K562 (cell line): Measurements from ENCODE around the gene SLC45A3. TPM values are rescaled to one million over a fixed set of nuclear protein-coding genes. Genes with fewer than 3 reads are reported as not detected.

Source experiments
- ATF7 ChIP-seq: fragments of 450-650 bp; IDR thresholded peaks from 2 replicates; pipeline ENCODE4 v1.7.1; 2014; ENCODE audit warnings: mild to moderate bottlenecking, moderate library complexity
- CREB3 ChIP-seq: fragments of 450-650 bp; conservative IDR thresholded peaks from 2 replicates; pipeline ENCODE4 v1.6.1; 2016; ENCODE audit warnings: missing genetic modification characterization, low read depth, mild to moderate bottlenecking, missing compliant biosample characterization, moderate library complexity
- ELF4 ChIP-seq: fragments of 450-650 bp; formaldehyde crosslinking; IDR thresholded peaks from 2 replicates; pipeline ENCODE4 v1.4.0; 2022; ENCODE audit warnings: missing genetic modification characterization
- GTF2B ChIP-seq: IDR thresholded peaks from 2 replicates; pipeline ENCODE4 v1.6.1; 2011; ENCODE audit not compliant: insufficient read length; ENCODE audit errors: extremely low read depth
- KLF10 ChIP-seq: fragments of 250-450 bp; sonication (Bioruptor Pico); IDR thresholded peaks from 2 replicates; pipeline ENCODE4 v1.6.1; 2021; ENCODE audit warnings: matching md5 sums
- KLF6 ChIP-seq: fragments of 250-450 bp; sonication (Bioruptor Pico); IDR thresholded peaks from 2 replicates; pipeline ENCODE4 v1.4.0; 2020; ENCODE audit warnings: mild to moderate bottlenecking, moderate library complexity, borderline replicate concordance
- MEIS2 ChIP-seq: fragments of 450-650 bp; IDR thresholded peaks from 2 replicates; pipeline ENCODE4 v1.6.1; 2014; ENCODE audit warnings: mild to moderate bottlenecking; ENCODE audit not compliant: partially characterized antibody
- PATZ1 ChIP-seq: fragments of 250-450 bp; sonication (Bioruptor Pico); IDR thresholded peaks from 2 replicates; pipeline ENCODE4 v1.5.0; 2020; ENCODE audit warnings: mild to moderate bottlenecking, borderline replicate concordance
- SLC30A9 ChIP-seq: fragments of 250-450 bp; sonication (Bioruptor Pico); IDR thresholded peaks from 2 replicates; pipeline ENCODE4 v1.8.0; 2022; ENCODE audit warnings: mild to moderate bottlenecking, moderate library complexity
- SMARCA4 ChIP-seq: fragments of 450-650 bp; IDR thresholded peaks from 2 replicates; pipeline ENCODE4 v1.6.1; 2016
- polyA plus RNA-seq, 8 experiments: library from polyadenylated mRNA; depleted of rRNA in 4 of 8; stranded (reverse) in 5 of 8; unstranded in 3 of 8; fragments of >200 nt; fragmentation: Nextera tagmentation in 2 of 8; fragmentation: Illumina TruSeq in 1 of 8; extraction: Ambion mirVana in 2 of 8; extraction: Trizol in 1 of 8; gene quantifications; 2 replicates each; pipeline versions ENCODE4 v1.2.1 to v1.2.3, GENCODE V29; 2011 to 2014; ENCODE audit warnings: inconsistent platforms in 1 of 8, missing spikeins in 1 of 8
- total RNA-seq, 7 experiments: library from RNA; depleted of rRNA in 6 of 7; stranded (reverse); fragments of >200 nt in 6 of 7; fragmentation: Illumina TruSeq in 2 of 7; extraction: Trizol in 2 of 7; gene quantifications; 2 replicates each; pipeline versions ENCODE4 v1.2.1 to v1.2.3, GENCODE V29; 2011 to 2021; ENCODE audit warnings: low replicate concordance in 1 of 7

SLC45A3 gene
- total and polyA plus RNA-seq, 9 of the 15 experiments (the other 6 are each of a cell fraction or from before 2014, with no cell fraction given) = 0.06 to 3.3 (median 1.3) TPM

GRCh38 chr1:205670611-205671430 is 9.5 kb downstream of the SLC45A3 start (continued):
- no peak for TF ChIP-seq PATZ1 (CRISPR knock-in tag)
- TF ChIP-seq GTF2B = no peak
- no peak for TF ChIP-seq SLC30A9 (CRISPR knock-in tag)
- TF ChIP-seq SMARCA4 = no peak
- TF ChIP-seq KLF6 (CRISPR knock-in tag) = no peak
- no peak for TF ChIP-seq ATF7
- TF ChIP-seq KLF10 = no peak
- no peak for TF ChIP-seq MEIS2
- TF ChIP-seq ELF4 (CRISPR knock-in tag) = no peak
- TF ChIP-seq CREB3 (tag) = no peak
